ENCODE data around the gene SCGB1A1. TPM values are rescaled to one million over a fixed set of nuclear protein-coding genes. Genes with fewer than 3 reads are reported as not detected.

SCGB1A1 gene
- total RNA-seq, 1 experiment from 2014 or later, result not detected

GRCh38 chr11:62395885-62396551 lies 22.8 kb upstream of the SCGB1A1 start:
- H3K9me3 Mint-ChIP-seq (ENCODE audit: unreplicated experiment), result no peaks in the 10 kb centered on the region
- H3K4me3 Mint-ChIP-seq (ENCODE audit: unreplicated experiment), result no peak overlapping the region
- TF ChIP-seq, protein P1, sequence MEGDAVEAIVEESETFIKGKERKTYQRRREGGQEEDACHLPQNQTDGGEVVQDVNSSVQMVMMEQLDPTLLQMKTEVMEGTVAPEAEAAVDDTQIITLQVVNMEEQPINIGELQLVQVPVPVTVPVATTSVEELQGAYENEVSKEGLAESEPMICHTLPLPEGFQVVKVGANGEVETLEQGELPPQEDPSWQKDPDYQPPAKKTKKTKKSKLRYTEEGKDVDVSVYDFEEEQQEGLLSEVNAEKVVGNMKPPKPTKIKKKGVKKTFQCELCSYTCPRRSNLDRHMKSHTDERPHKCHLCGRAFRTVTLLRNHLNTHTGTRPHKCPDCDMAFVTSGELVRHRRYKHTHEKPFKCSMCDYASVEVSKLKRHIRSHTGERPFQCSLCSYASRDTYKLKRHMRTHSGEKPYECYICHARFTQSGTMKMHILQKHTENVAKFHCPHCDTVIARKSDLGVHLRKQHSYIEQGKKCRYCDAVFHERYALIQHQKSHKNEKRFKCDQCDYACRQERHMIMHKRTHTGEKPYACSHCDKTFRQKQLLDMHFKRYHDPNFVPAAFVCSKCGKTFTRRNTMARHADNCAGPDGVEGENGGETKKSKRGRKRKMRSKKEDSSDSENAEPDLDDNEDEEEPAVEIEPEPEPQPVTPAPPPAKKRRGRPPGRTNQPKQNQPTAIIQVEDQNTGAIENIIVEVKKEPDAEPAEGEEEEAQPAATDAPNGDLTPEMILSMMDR (IDR thresholded peaks at IDR 0.05; ENCODE audit: unreplicated experiment), result no peak
- no peak for DNase-seq (ENCODE audit: unreplicated experiment)
- no peak overlapping the region for H3K27ac Mint-ChIP-seq (ENCODE audit: low read depth, unreplicated experiment)
- intact Hi-C loops (cut with micrococcal nuclease), result loop anchor here (1.0 kb wide), 3 partner anchors 146 to 298 kb away; no protein-coding TSS in a partner anchor
- POLR2A ChIA-PET, result interaction anchor here (0.6 to 3.3 kb wide), 16 partner anchors 15 to 1922 kb away, joined by 3 to 41 read pairs (median 6); partner anchors contain the start of genes B3GAT3, C11orf98, CSKMT and LBHD1
- peaks cover 5% of the 10 kb centered on the region for H3K36me3 Mint-ChIP-seq (ENCODE audit: insufficient read depth, unreplicated experiment)
- peaks cover 11% of the 10 kb centered on the region for H3K4me1 Mint-ChIP-seq (ENCODE audit: insufficient read depth, unreplicated experiment)
- BruUV-seq (replicated peaks), result no TSS peak
- H3K27me3 Mint-ChIP-seq (ENCODE audit: insufficient read depth, unreplicated experiment), result no peaks in the 10 kb centered on the region
- CTCF ChIA-PET, result interaction anchor here (0.6 to 8.1 kb wide), 30 partner anchors 8 to 497 kb away, joined by 3 to 145 read pairs (median 5); partner anchors contain the start of genes EEF1G, LRRN4CL and TUT1

GRCh38 chr11:62398011-62398994 lies 20.5 kb upstream of the SCGB1A1 start:
- H3K4me1 Mint-ChIP-seq (ENCODE audit: insufficient read depth, unreplicated experiment), result peaks cover 6% of the 10 kb centered on the region

DNA sequence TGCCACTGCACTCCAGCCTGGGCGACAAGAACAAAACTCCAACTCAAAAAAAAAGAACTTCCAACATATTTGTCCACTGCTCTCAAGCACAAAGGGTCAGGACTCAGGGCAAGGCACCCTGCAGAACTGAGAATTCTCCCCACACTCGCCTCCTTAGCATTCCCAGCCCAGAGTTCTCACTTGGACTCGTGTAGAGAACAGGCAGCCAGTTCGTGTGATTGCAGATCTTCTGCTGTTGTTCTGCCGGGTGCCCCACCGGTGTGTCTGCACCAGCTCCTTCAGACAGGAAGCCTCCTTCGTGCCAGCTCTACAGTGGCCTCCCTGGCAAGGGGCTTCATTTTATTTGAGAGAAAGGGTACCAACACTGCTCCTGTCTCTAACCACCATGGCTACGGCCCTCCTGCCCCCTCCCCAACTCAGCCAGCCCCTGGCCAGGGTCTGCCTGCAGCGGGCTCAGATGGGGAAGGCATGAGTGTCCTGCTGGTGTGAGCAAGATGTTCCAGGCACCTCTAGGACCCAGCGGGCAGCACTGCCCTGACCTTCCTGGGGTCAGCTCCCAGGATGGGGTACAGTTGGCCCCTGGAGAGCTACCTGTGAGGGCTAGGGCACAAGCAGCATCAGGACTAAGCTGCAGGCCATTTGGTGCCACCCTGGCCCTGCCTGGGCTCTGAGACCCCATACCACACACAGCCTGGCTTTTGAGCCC lies 19.5 kb upstream of the SCGB1A1 start:
- intact Hi-C loops (cut with micrococcal nuclease), result no loop called here
- Mint-ChIP-seq H3K4me1 (ENCODE audit: insufficient read depth, unreplicated experiment) (peaks cover 4% of the 10 kb centered on the region), H3K9me3 (ENCODE audit: unreplicated experiment) (no peaks in the 10 kb centered on the region), H3K36me3 (ENCODE audit: insufficient read depth, unreplicated experiment) (peaks cover 5% of the 10 kb centered on the region), H3K4me3 (ENCODE audit: unreplicated experiment) (no peak overlapping the region), H3K27ac (ENCODE audit: low read depth, unreplicated experiment) (no peak overlapping the region), H3K27me3 (ENCODE audit: insufficient read depth, unreplicated experiment) (no peaks in the 10 kb centered on the region)
- POLR2A ChIA-PET, result interaction anchor here (0.7 kb wide), 1 partner anchor 160 kb away, joined by 3 read pairs; no protein-coding TSS in a partner anchor
- TF ChIP-seq, protein P1 (IDR thresholded peaks at IDR 0.05; ENCODE audit: unreplicated experiment), result no peak
- CTCF ChIA-PET, result interaction anchor here (0.7 to 2.8 kb wide), 3 partner anchors 18 to 143 kb away, joined by 3 to 12 read pairs (median 4); no protein-coding TSS in a partner anchor
- BruUV-seq (replicated peaks), result no TSS peak
- DNase-seq (ENCODE audit: unreplicated experiment), result no peak

More at GRCh38 chr11:62398011-62398994, 20.5 kb upstream of the SCGB1A1 start:
- Mint-ChIP-seq H3K4me3 (ENCODE audit: unreplicated experiment) (no peak overlapping the region), H3K36me3 (ENCODE audit: insufficient read depth, unreplicated experiment) (peaks cover 5% of the 10 kb centered on the region), H3K9me3 (ENCODE audit: unreplicated experiment) (no peaks in the 10 kb centered on the region), H3K27me3 (ENCODE audit: insufficient read depth, unreplicated experiment) (no peaks in the 10 kb centered on the region), H3K27ac (ENCODE audit: low read depth, unreplicated experiment) (no peak overlapping the region)
- POLR2A ChIA-PET, result no interaction called here
- BruUV-seq (replicated peaks), result no TSS peak
- TF ChIP-seq, protein P1 (IDR thresholded peaks at IDR 0.05; ENCODE audit: unreplicated experiment), result no peak
- CTCF ChIA-PET, result interaction anchor here (1.1 to 2.8 kb wide), 3 partner anchors 17 to 144 kb away, joined by 3 to 12 read pairs (median 4); no protein-coding TSS in a partner anchor
- intact Hi-C loops (cut with micrococcal nuclease), result no loop called here
- no peak for DNase-seq (ENCODE audit: unreplicated experiment)

All from MCF 10A (cell line).